Ramos (cell line): ENCODE measurements around the gene C1QL3.

ENCODE experiments used
- in situ Hi-C: fragments of 300-500 bp; cut with MboI; formaldehyde crosslinking; loops from one replicate; pipeline ENCODE4 v1.14.3; 2022; ENCODE audit warnings: low sequenced_read_pairs; ENCODE audit not compliant: unreplicated experiment

The C1QL3 gene

DNA sequence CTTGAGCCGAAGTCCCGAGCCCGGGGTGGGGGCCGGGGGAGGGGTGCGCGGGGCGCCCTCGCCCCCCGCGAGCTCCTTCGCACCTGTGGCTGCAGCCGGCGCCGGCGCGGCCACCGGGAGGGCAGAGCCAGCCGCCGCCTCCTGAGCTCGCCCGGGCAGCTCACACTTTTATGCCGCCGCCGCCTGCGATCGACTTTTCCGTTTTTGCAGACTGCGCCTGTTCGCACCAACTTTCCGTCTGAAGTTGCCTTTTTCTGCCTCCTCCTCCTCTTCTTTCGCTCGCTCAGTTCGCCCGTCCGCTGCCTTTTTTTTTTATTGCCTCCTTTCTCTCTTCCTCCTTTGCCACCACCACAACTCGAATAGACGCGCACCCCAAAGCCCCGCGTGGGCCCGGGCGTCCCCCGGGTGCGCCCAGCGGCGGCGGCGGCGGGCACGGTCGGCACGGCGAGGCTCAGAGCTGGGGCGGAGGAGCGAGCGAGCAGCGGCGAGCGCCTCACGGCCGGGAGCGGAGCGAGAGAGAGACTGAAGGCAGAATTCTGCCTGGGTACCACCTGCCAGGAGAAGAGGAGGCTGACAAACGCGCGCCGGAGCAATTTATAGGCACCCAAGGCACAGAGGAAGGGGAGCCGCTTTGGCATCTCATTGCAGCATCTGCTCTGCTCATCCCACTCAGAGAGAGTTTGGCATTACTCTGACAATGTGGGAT lies at the start of gene C1QL3:
Gene C1QL3, minus strand, starts transcription at position 569 of the 706 bp plus-strand sequence. CDS start 814 bp downstream, outside the sequence.
- in situ Hi-C loops = no loop called here

DNA sequence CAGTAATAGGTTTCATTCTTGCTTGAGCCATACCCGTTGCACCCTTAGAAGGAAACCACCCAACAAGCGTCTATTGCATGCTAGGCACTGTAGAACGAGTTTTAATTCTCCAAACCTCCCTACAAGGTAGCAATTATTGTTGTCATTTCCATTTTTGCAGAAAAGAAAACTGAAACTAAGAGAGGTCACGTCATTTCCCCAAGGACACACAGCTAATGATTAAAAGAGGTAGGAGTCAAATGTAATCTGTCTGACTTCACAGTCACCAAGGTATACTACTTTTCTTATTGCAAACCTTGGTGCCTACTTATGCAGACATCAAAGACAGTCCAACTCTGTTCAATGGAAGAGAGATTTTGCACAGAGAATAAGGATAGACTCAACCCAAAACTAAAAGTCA lies 49.1 kb upstream of the C1QL3 start:
- in situ Hi-C loops = no loop called here

DNA sequence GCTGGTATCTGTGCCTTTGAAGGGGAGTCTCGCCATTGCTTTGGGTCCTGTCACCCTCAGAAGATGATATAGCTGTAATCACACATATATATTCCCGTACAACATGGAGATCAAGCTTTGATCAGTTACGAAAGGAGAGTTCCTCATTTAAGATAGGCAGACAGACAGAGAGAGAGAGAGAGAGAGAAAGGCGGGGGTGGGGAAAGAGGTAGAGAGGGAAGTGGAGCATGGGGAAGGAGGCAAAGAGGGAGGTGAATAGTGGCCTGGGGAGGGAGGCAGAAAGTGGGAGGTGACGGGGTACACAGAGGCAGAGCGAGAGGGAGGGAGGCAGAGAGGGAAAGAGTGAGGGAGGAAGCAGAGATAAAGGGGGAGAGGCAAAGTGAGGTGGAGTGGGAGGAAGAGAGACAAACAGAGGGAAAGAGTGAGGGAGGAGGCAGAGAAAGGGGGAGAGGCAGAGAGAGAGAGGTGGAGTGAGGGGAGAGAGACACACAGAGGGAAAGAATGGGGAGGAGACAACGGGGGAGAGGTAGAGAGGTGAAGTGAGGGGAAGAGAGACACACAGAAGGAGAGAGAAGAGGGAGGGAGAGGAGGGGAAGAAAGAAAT lies 44.6 kb upstream of the C1QL3 start:
- in situ Hi-C loops = no loop called here

DNA sequence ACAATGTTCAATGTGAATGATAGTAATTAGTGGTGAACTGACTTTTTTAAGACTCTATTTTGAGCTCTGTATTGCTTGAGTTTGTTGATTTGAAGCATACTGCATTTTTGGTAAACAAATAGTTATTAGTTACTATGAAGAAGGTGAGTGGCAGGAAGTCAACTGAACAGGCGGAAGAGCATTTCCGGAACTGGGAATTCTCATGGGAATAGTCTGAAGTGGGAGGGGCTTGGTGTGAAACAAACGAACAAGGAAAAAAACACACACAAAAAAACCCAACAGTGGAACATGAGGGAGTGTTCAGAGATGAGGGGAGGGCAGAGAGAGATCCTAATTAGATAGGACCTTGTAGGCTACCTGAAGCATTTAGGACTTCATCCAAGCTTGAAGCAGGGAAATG lies 43.9 kb upstream of the C1QL3 start:
- in situ Hi-C loops = no loop called here

DNA sequence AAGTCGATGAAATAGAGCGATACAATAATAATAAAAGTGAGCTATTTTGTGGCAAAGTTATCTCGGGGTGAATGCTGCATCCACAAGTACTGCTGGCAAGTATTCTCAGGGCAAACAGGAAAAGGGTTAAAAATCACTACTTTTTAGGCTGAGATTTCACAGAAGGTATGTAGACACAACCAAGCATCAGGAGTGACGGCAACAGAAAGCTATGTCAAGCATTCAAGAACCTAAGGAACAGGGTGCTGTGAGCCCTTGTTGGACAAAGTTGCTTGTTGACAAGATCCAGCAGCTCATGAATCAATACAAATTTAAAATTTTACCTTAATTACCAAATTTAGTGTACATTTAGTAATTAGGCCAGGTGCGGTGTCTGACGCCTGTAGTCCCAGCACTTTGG lies 41.2 kb upstream of the C1QL3 start:
- in situ Hi-C loops = no loop called here

DNA sequence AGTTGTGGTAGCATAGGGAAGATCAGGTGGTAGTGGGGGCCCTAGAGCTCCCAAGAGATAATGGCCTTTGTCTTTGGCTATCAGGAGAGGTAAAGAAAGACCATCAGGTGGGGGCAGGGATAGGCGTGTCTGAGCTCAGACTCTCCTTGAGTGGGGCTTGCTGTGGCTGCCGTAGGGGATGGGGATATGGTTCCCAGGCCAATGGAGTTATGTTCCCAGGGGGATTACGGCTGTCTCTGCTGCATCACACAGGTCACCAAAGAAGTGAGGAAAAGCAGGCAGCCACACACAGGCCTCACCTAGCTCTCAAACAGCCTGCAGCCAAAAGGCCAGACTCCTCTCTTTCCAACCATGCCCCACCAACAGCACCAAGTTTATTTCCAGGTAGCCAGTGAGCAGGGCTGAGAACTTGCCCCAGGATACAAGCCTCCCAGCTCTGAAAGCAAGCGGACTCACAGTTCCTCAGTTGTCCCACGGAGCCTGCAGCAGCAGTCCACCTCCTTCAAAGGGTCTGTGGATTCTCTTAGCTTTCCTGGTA lies 37.6 kb upstream of the C1QL3 start:
- in situ Hi-C loops = no loop called here

DNA sequence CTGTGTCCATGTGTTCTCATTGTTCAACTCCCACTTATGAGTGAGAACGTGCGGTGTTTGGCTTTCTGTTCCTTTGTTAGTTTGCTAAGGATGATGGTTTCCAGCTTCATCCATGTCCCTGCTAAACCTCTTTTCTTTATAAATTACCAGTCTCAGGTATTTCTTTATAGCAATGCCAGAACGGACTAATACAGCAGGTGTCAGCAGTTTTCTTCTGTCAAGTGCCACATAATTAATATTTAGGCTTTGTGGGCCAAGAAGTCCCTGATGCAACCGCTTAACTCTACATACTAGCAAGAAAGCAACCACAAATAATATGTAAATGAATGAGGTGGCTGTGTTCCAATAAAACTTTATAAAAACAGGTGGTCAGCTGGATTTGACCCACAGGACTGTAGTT lies 26.3 kb upstream of the C1QL3 start:
- in situ Hi-C loops = no loop called here

DNA sequence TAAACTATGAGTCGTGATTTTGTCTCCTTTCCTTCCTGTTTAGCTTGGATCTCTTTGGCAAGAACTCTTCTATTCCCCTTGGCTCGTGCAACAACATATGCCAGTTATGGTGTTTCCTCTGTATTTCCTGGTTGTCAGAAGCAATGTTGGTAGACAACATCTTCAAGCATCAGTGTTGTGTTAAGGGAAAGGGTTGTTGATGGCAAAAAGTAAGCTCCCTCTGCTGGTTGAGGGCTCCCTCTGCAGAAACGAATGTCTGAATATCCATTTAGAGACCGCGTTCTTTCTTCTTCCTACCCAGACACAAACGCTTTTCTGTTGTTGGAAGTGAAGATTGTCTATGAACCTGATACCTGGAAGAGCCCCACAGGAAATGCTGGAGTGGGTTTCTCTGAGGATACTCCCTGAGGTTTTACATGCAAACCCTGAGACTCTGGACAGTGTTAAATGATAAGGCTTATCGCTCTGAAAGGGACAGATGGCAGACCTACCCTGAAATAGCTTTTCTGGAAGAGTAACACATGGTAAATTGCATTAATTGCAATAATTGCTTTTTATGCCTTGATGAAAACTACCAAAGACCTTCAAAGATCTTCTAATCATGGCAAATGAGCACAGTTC lies 23.5 kb upstream of the C1QL3 start:
- in situ Hi-C loops = no loop called here

DNA sequence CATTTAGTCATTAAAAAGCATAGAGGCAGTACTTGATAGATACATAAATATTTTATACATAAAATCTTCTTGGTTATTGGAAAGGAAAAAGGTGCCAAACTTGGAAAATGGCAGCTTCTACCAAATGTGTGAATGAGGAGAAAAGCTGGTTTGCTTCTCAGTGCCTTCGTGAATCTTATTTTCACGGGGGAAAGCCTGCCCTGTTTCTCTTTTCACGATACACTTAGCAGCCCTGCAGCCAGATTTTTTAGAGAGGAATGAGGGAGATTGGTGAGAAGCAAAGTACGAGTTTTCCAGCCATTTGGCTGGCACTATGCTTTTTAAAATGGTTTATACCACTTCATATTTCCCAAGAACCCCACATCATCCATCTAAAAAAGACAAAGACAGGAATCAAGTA lies 22.9 kb upstream of the C1QL3 start:
- in situ Hi-C loops = no loop called here

DNA sequence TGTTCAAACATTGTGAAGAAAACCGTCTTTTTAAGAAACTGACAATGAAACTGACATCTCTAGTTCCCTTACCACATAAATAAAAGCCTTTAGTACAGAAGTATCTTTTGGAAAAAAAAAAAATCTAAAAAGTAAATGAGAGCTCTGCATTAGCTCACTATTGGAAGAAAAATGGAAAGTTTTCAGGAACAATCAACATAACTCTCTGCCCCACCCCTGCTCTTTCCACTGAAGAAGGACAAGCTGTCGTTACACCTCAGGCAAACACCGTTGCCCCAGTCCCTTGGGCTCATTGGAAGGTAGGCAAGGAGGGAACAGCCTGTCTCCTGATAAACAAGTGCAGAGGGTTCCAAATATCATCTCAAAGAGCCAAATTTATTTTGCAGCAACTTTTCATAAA lies 22.4 kb upstream of the C1QL3 start:
- in situ Hi-C loops = no loop called here

DNA sequence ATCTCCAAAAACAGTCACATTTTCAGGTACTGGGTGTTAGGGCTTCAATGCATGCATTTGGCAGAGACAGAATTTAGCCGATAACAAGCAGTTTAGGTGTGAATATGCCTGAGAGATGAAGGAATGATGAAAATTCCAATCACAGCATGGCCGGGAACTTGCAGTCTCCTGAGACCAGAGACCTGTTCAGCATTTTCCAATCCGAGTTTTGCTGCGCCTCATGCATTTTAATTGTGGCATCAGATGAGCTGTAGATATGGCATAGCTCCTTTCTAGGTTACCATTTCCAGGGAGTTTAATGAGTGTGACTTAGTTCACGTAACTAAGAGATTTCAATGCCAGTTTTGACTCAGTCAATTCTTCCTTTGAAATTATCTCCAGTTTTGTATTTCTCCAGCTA lies 14.5 kb upstream of the C1QL3 start:
- in situ Hi-C loops = no loop called here

DNA sequence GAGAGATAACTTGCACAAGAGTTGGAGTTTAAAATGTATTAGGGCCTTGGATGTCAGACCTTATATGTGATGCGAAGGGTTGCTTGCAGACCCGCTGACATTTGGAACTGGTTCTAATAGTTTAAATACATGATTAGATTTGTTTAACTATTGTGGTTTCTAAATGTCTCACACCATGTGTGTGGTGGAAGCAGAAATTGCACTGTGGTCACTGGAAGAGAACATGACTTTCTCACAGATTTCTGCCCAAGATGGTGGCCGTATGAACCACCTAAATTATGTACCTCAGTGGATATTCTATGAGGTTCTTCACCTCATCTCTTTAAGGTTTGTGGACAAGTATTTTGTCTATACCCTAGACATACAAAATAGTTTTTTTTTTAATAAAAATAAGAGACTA lies 8.2 kb upstream of the C1QL3 start:
- in situ Hi-C loops = no loop called here

DNA sequence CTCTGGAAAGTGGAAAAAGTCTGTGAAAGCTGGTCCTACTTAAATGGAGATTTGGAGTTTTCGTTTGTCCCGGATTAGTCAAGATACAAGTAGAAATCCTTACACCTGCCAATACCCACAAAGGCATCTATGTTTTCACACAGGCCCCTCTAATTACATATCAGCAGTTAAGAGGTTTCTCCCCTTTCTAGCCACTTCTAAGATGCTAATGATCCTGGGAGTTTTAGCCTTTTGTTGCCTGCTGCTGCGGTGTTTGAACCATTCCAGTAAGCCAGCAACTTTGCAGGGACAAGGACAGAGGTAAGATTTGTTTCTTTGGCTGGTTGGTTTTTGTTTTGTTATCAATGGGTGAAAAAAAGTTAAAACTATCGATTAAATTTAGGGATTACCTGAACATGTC lies 5.8 kb upstream of the C1QL3 start:
- in situ Hi-C loops = no loop called here

DNA sequence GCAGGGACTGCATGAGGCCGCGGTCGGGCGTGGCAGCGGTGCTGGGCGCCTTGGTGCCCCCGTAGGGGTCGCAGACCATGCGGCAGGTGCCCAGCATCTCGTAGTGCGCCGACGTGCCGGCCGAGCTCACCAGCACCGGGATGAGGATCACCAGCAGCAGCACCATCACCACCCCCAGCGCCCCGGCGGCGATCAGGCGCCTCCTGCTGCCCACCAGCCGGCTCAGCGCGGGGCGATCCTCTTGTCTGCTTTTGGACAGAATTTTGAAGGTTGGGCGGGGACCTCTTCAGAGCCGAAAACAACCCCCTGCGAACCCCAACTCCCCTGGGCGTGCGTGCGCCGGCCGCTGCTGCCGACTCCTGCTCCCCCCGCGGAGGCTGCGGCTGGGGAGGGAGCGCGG lies 779 bp downstream of the C1QL3 start:
- in situ Hi-C loops = no loop called here

DNA sequence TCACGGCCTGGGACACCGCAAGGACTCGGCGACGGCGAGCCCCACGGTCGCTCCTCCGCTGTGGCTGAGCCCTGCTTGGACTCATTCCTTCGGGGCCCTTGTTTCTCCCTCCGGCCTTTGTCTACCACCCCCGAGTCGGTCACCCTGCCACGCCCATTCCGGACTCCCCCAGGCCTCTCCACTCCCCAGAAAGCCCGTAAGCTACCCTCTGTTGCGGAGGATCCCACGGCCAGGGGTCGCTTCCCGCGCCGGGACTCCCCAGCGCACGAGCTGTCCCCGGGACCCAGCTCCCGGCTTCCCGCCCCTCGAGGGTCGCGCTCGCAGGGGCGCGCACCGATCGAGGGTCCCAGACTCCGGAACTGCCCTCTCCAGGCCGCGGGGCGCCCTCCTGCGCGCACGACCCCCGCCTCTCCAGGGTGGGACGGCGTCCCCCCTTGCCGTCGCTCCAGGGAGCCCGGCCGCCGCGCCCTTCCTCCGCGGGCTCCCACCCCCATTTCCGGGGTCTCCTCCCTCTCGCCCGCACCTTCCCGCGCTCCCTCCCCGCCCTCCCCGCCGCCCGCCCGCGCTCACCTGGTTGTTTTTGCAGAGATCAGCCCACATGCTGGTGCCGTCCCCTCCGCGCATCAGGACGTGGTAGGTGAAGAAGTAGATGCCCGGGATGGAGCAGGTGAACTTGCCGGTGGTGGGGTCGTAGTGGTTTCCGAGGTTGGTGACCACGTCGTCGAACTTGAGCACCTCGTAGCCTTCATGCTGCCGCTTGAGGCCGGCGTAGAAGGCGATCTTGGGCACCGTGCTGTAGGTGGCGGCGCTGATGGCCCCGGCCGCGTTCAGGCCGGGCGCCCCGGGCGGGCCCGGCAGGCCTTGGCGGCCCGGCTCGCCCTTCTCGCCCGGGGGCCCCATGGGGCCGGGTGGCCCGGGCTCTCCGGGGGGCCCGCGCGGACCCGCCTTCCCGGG lies 1.5 kb downstream of the C1QL3 start:
- in situ Hi-C loops = no loop called here

DNA sequence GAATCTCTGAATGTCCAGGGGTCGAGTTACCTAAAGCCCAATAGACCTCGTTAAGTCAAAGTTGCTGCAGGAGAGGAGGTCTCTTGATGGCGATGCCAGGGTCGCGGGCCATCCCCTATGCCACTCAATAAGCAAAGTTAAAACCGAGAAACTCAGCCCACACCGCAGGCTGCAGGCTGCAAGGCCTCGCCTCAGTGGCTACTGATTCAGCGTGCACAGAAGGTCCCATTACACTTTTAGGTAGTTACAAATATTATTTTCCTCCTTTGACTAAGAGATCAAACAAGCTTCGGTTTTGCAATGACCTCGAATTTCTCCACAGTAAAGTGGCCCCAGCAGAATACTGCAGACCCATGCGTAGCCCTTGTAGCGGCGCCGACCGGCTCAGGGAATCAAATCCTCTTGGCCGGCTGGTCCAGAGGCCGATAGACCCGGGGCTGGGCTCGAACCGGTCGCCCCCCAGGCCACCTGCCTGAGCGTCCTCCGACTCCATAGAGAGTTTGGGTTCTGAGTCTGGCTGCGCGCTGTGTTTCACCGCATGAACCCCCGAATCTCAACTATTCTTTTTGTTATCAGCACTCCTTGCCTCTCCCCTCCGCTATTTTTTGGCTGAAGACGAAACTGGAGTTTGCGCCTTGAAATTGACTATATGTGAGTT lies 2.3 kb downstream of the C1QL3 start:
- in situ Hi-C loops = no loop called here

DNA sequence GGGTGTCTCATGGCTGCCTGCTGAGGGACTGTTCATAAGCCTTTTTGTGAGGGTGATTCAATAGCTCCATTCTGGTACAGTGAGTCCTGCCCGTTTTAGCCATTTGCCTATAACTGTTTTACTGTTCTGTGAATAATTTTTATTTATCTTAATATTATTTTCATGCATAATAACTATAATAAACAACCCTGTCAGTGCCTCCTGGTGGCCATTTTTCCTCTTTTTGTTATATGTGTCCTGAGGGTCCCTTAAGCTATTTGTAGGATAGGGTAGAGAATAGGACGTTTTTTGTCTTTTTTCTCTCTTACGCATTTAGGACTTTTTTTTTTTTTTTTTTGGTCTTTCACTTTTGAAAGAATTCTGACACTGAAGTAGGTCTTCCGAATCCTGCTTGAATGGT lies 2.9 kb downstream of the C1QL3 start:
- in situ Hi-C loops = no loop called here

DNA sequence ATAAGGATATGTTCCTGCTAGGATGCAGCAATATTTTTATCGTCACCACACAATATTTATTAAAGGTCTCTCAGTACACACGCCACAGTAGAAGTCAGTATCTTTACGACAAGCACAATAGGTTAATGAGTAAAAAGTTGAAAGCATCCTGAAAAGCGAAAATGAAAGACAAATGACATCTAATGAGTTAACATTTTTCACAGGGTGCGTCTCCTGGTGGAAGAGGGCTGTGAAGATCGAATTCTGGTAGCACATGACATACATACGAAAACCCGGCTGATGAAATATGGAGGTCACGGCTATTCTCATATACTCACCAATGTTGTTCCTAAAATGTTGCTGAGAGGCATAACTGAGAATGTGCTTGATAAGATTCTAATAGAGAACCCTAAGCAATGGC lies 10.8 kb downstream of the C1QL3 start:
- in situ Hi-C loops = no loop called here

DNA sequence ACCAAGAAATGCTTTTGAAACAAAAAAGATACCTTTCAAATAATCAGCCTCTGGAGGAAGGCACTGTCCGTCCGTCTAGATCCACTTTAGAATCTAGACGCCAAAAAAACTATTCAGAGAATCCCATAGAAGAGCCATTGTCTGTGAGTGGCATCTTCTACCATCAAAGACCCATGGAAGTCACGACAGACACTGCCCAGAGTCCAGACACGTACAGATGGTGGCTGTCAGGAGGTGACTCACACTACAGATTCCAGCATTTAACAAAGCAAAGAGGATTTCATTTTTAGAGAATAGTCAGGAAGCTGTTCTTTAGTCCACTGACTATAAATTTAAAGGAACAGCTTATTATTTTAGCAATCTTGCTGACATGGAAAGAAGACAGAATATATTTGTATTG lies 11.7 kb downstream of the C1QL3 start:
- in situ Hi-C loops = no loop called here

DNA sequence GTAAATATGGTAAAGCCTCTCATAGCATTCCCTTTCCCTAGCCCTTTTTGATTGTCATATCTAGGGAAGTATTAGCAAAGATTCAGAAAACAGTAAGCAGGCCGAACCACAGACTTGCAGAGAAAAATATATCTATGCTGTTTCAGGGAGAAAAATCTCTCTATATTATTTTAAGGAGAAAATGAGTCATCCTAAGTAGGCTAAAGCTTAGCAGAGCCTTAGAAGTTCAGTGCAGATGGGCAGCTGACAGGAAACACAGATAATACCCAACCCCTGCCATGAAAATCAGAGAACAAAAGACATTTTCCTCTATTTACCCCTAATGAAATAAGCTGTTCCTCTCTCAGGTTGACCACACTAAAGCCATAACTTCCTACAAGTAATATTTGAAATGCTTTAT lies 16.5 kb downstream of the C1QL3 start:
- in situ Hi-C loops = no loop called here
